Measurements from ENCODE around the gene NLRX1. TPM values are rescaled to one million over a fixed set of nuclear protein-coding genes. Genes with fewer than 3 reads are reported as not detected.

Gene NLRX1
- total RNA-seq, 1 experiment from 2014 or later, result 21.4 TPM

- DNase-seq (ENCODE audit: low read depth, low spot score) (no peak), ATAC-seq (no peak)
- Histone ChIP-seq H3K9me2 (ENCODE audit: insufficient read depth) (no peaks in the 10 kb centered on the region), H3K4me1 (ENCODE audit: control insufficient read depth in 1 of 2, insufficient read depth in 2 of 2, low read length in 2 of 2) (peaks cover 20 to 35% of the 10 kb centered on the region in 2 experiments), H3K79me2 (ENCODE audit: insufficient read depth, low read length) (peaks cover 25% of the 10 kb centered on the region), H4K20me1 (ENCODE audit: insufficient read depth) (no peaks in the 10 kb centered on the region), H3K9me3 (ENCODE audit: control insufficient read depth in 1 of 2, insufficient read depth in 1 of 2, low read depth in 1 of 2, low read length in 2 of 2) (no peaks in the 10 kb centered on the region), H3K9ac (ENCODE audit: low read length) (peak overlapping the region; percentile 87), H2AFZ (ENCODE audit: low read depth, low read length, poor library complexity, severe bottlenecking) (no peak overlapping the region), H3K4me2 (ENCODE audit: low read length) (peak overlapping the region; percentile 87), H3K36me3 (ENCODE audit: control insufficient read depth in 1 of 2, insufficient read depth in 2 of 2, low read length in 2 of 2) (no peaks in the 10 kb centered on the region; a peak in 1 of 4 replicates), H3K4me3 (replicated peaks in 1 of 2; ENCODE audit: low read depth in 1 of 2, low read length in 2 of 2) (peak overlapping the region; percentile 97 to 99), H3K27me3 (ENCODE audit: insufficient read depth, low read length) (no peaks in the 10 kb centered on the region), H3K27ac (ENCODE audit: low read depth, low read length) (peak overlapping the region; percentile 62)
- POLR2A ChIA-PET, result interaction anchor here (0.6 to 2.5 kb wide), 11 partner anchors 10 to 234 kb away, joined by 3 to 14 read pairs (median 5); partner anchors contain the start of genes C2CD2L, DPAGT1 and HMBS
- TF ChIP-seq SIN3A (IDR thresholded peaks at IDR 0.05; ENCODE audit: low read depth) (no peak), SRF (IDR thresholded peaks at IDR 0.05; ENCODE audit: low read depth) (no peak), ELF1 (IDR thresholded peaks at IDR 0.05; ENCODE audit: borderline replicate concordance, low read depth) (no peak)
- CTCF ChIA-PET, result interaction anchor here (1.1 to 1.9 kb wide), 3 partner anchors 13 to 47 kb away, joined by 4 to 6 read pairs (median 5); partner anchors contain the start of genes HMBS and NLRX1
- TSS peak; percentile 79 for BruUV-seq (replicated peaks)
- RAD21 ChIA-PET (ENCODE audit: low non-redundant PET in 1 of 2, low total read pairs in 2 of 2, uncharacterized antibody in 2 of 2, unreplicated experiment in 2 of 2), result interaction anchor here in 1 of 2 experiments (0.6 kb wide), 1 partner anchor 20 kb away, joined by 4 read pairs; the partner anchor contains the start of gene DPAGT1
- intact Hi-C loops (cut with micrococcal nuclease), result no loop called here
Measured at GRCh38 chr11:119121811-119122124, 46.8 kb upstream of the NLRX1 start.

DNA sequence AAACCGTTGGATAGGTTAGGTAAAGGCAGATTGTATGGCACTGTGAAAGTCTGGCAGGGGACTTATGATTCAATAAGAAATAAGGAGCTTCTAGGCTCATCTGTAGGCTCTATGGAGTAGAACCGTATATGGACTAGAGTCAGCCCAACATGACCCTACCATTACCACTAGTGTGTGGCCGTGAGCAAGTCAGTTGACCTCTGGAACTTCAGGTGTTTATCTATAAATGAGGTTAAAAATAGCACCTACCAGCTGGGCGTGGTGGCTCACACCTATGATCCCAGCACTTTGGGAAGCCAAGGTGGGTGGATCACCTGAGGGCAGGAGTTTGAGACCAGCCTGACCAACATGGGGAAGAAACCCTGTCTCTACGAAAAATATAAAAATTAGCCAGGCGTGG lies 42.7 kb upstream of the NLRX1 start:
- H3K9me2 ChIP-seq (ENCODE audit: insufficient read depth), result no peaks in the 10 kb centered on the region
- CTCF ChIA-PET, result interaction anchor here (1.5 kb wide), 1 partner anchor 158 kb away, joined by 5 read pairs; no protein-coding TSS in a partner anchor
- RAD21 ChIA-PET (ENCODE audit: low non-redundant PET in 1 of 2, low total read pairs in 2 of 2, uncharacterized antibody in 2 of 2, unreplicated experiment in 2 of 2), result no interaction called here
- H3K4me1 ChIP-seq (ENCODE audit: control insufficient read depth in 1 of 2, insufficient read depth in 2 of 2, low read length in 2 of 2), result peaks cover 16 to 34% of the 10 kb centered on the region in 2 experiments
- ATAC-seq (no peak), DNase-seq (ENCODE audit: low read depth, low spot score) (no peak)
- no TSS peak for BruUV-seq (replicated peaks)
- H3K4me2 ChIP-seq (ENCODE audit: low read length), result peak overlapping the region; percentile 43
- H3K27me3 ChIP-seq (ENCODE audit: insufficient read depth, low read length), result no peaks in the 10 kb centered on the region
- H3K36me3 ChIP-seq (ENCODE audit: control insufficient read depth in 1 of 2, insufficient read depth in 2 of 2, low read length in 2 of 2), result peaks cover 0 to 4% of the 10 kb centered on the region in 2 experiments; a peak in 3 of 4 replicates
- no peak overlapping the region for H2AFZ ChIP-seq (ENCODE audit: low read depth, low read length, poor library complexity, severe bottlenecking)
- POLR2A ChIA-PET, result interaction anchor here (0.6 kb wide), 1 partner anchor 281 kb away, joined by 3 read pairs; no protein-coding TSS in a partner anchor
- intact Hi-C loops (cut with micrococcal nuclease), result no loop called here
- no peak overlapping the region for H3K4me3 ChIP-seq (replicated peaks in 1 of 2; ENCODE audit: low read depth in 1 of 2, low read length in 2 of 2)
- no peak overlapping the region for H3K27ac ChIP-seq (ENCODE audit: low read depth, low read length)
- H4K20me1 ChIP-seq (ENCODE audit: insufficient read depth), result no peaks in the 10 kb centered on the region
- peaks cover 25% of the 10 kb centered on the region for H3K79me2 ChIP-seq (ENCODE audit: insufficient read depth, low read length)
- no peaks in the 10 kb centered on the region for H3K9me3 ChIP-seq (ENCODE audit: control insufficient read depth in 1 of 2, insufficient read depth in 1 of 2, low read depth in 1 of 2, low read length in 2 of 2)
- H3K9ac ChIP-seq (ENCODE audit: low read length), result no peak overlapping the region
- TF ChIP-seq JUND (IDR thresholded peaks at IDR 0.05), result no peak

Measured in HCT116 (cell line).